WTC11 (cell line): ENCODE results near the gene CTXND2.

Experiments used
- CBFB ChIP-seq: sonication (generic); formaldehyde crosslinking; IDR thresholded peaks from 2 replicates; pipeline ENCODE4 v1.8.1; 2022; ENCODE audit warnings: mild to moderate bottlenecking, low read depth, missing genetic modification reagents
- CTCF ChIP-seq: fragments of 200-600 bp; IDR thresholded peaks from 2 replicates; pipeline ENCODE4 v1.8.0; 2022; ENCODE audit warnings: antibody characterized with exemption
- E2F1 ChIP-seq: sonication (generic); formaldehyde crosslinking; IDR thresholded peaks from 2 replicates; pipeline ENCODE4 v1.8.0; 2022; ENCODE audit warnings: mild to moderate bottlenecking, missing genetic modification reagents
- ELF4 ChIP-seq: sonication (generic); formaldehyde crosslinking; IDR thresholded peaks from 2 replicates; pipeline ENCODE4 v1.8.1; 2022; ENCODE audit warnings: low read depth, mild to moderate bottlenecking, moderate library complexity, missing genetic modification reagents
- FOXJ3 ChIP-seq: sonication (generic); formaldehyde crosslinking; IDR thresholded peaks from 2 replicates; pipeline ENCODE4 v1.9.0; 2021; ENCODE audit warnings: missing genetic modification reagents, mild to moderate bottlenecking, borderline replicate concordance
- GABPB1 ChIP-seq: sonication (generic); formaldehyde crosslinking; IDR thresholded peaks from 2 replicates; pipeline ENCODE4 v1.8.1; 2023; ENCODE audit warnings: mild to moderate bottlenecking, missing genetic modification reagents
- NR3C1 ChIP-seq: sonication (generic); formaldehyde crosslinking; conservative IDR thresholded peaks from 2 replicates; pipeline ENCODE4 v1.8.1; 2023; ENCODE audit warnings: low read depth, mild to moderate bottlenecking, missing genetic modification reagents
- SP1 ChIP-seq: sonication (generic); formaldehyde crosslinking; conservative IDR thresholded peaks from 2 replicates; pipeline ENCODE4 v1.8.1; 2022; ENCODE audit warnings: missing genetic modification reagents
- TEAD1 ChIP-seq: sonication (generic); formaldehyde crosslinking; IDR thresholded peaks from 2 replicates; pipeline ENCODE4 v1.8.0; 2022; ENCODE audit warnings: mild to moderate bottlenecking, missing genetic modification reagents
- TEAD4 ChIP-seq: sonication (generic); formaldehyde crosslinking; IDR thresholded peaks from 2 replicates; pipeline ENCODE4 v1.8.0; 2022; ENCODE audit warnings: mild to moderate bottlenecking, missing genetic modification reagents
- ZBTB21 ChIP-seq: sonication (generic); formaldehyde crosslinking; IDR thresholded peaks from 2 replicates; pipeline ENCODE4 v1.8.1; 2023; ENCODE audit warnings: mild to moderate bottlenecking, missing genetic modification reagents, borderline replicate concordance
- TF ChIP-seq, protein P1 (sequence below): fragments of 250-450 bp; sonication (Bioruptor Pico); IDR thresholded peaks from 2 replicates; pipeline ENCODE4 v2.1.2; 2022; ENCODE audit warnings: mild to moderate bottlenecking, moderate library complexity

DNA sequence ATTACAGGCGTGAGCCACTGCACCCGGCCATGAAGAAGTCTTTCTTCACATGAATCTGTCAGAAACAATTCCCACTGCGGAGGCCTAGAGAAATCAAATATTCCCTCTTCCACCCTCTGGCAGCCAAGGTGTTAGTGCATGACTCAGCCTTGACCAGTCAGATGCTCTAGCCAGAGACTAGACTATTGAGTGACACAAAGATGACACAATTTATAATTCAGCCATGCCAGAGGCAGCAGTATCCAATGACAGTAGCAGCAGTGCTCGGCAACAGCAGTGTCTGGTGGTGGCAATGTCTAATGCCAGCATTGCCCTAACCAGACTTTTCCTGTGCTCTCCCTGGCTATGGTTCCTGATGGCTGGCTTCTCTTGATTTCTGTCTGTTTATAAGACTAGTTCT is 8.7 kb downstream of the CTXND2 start:
- no peak for TF ChIP-seq E2F1 (CRISPR knock-in tag)
- no peak for TF ChIP-seq CTCF
- TF ChIP-seq NR3C1 (CRISPR knock-in tag): no peak
- TF ChIP-seq GABPB1: no peak
- TF ChIP-seq ELF4 (CRISPR knock-in tag): no peak
- TF ChIP-seq SP1: no peak
- no peak for TF ChIP-seq TEAD1 (CRISPR knock-in tag)
- no peak for TF ChIP-seq TEAD4 (CRISPR knock-in tag)
- no peak for TF ChIP-seq FOXJ3 (CRISPR knock-in tag)
- TF ChIP-seq ZBTB21 (CRISPR knock-in tag): no peak
- no peak for TF ChIP-seq CBFB (CRISPR knock-in tag)
- TF ChIP-seq, protein P1, sequence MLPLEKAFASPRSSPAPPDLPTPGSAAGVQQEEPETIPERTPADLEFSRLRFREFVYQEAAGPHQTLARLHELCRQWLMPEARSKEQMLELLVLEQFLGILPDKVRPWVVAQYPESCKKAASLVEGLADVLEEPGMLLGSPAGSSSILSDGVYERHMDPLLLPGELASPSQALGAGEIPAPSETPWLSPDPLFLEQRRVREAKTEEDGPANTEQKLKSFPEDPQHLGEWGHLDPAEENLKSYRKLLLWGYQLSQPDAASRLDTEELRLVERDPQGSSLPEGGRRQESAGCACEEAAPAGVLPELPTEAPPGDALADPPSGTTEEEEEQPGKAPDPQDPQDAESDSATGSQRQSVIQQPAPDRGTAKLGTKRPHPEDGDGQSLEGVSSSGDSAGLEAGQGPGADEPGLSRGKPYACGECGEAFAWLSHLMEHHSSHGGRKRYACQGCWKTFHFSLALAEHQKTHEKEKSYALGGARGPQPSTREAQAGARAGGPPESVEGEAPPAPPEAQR (CRISPR knock-in tag): no peak
